Upper lobe of right lung (tissue), 1 donor: Measurements from ENCODE around the gene OPCML. TPM values are rescaled to one million over a fixed set of nuclear protein-coding genes. Genes with fewer than 3 reads are reported as not detected.

Source experiments
- ATAC-seq: fragments of 200-7000 bp; cut with Tn5 transposase; one replicate; pipeline ENCODE4 v1.9.1; 2020; ENCODE audit warnings: mild to moderate bottlenecking, moderate library complexity
- DNase-seq: peaks from one replicate; pipeline ENCODE4 v3.0.0-alpha.2; 2020
- H3K27ac ChIP-seq: fragments of 200-600 bp; one replicate; pipeline ENCODE4 v1.8.0; 2022
- H3K27me3 ChIP-seq: fragments of 200-600 bp; one replicate; pipeline ENCODE4 v1.8.0; 2022; ENCODE audit warnings: mild to moderate bottlenecking
- H3K36me3 ChIP-seq: fragments of 200-600 bp; one replicate; pipeline ENCODE4 v1.8.0; 2022
- H3K4me1 ChIP-seq: fragments of 200-600 bp; one replicate; pipeline ENCODE4 v1.8.0; 2022
- H3K4me3 ChIP-seq: fragments of 200-600 bp; one replicate; pipeline ENCODE4 v1.8.0; 2022; ENCODE audit warnings: mild to moderate bottlenecking
- H3K9me3 ChIP-seq: fragments of 200-600 bp; one replicate; pipeline ENCODE4 v1.8.0; 2022
- intact Hi-C: fragments of 100-400 bp; cut with DNase I; formaldehyde crosslinking; loops from one replicate; pipeline ENCODE4 v1.11.0; 2022
- total RNA-seq: library from RNA; stranded (reverse); fragmentation: NEBNext Ultra II Directional; extraction: Animal tissue kit (Norgen Biotek cat#: 25700); gene quantifications from one replicate; pipeline ENCODE4 v1.2.1, GENCODE V29; 2021
- TF ChIP-seq, protein P1 (sequence below): fragments of 200-600 bp; IDR thresholded peaks from one replicate; pipeline ENCODE4 v1.8.0; 2022; ENCODE audit warnings: antibody characterized with exemption
- donor health status: DM: no; HTN: yes; CAD: no; lungs with severe emphysema.

OPCML gene
- total RNA-seq, 1 donor from 2014 or later, result not detected

DNA sequence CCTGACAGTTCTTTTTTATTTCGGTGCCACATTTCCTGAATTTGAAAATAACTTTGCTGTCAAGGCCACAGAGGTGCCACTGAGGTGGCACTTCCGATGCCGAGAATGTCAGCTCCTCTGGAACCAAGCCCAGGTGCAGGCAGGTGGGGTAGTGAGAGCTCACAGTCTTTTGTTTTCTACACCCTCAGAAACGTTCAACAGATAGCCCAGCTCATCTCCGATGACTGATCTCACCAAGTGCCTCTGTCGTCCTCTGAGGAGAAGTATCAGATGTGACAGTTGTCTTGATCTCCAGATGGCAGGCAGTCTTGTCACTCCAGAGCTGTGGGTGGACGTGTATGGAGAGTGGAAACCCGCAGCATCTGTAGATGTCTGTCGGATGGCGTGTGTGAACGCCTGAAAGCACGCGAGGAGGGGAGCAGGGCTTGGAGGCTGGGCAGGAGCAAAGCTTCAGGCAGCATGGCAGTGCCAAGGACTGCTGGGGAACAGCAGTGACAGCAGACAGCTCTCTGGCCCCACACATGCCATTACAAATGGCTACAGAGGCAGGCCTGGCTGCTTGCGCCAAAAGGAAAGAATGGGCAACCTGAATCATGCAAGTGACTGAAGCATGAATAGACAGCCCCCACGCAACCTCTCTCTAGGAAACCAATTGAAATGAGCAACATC is 877.0 kb downstream of the OPCML start:
- H3K4me3 ChIP-seq, result no peak overlapping the region
- H3K9me3 ChIP-seq, result no peaks in the 10 kb centered on the region
- TF ChIP-seq, protein P1, sequence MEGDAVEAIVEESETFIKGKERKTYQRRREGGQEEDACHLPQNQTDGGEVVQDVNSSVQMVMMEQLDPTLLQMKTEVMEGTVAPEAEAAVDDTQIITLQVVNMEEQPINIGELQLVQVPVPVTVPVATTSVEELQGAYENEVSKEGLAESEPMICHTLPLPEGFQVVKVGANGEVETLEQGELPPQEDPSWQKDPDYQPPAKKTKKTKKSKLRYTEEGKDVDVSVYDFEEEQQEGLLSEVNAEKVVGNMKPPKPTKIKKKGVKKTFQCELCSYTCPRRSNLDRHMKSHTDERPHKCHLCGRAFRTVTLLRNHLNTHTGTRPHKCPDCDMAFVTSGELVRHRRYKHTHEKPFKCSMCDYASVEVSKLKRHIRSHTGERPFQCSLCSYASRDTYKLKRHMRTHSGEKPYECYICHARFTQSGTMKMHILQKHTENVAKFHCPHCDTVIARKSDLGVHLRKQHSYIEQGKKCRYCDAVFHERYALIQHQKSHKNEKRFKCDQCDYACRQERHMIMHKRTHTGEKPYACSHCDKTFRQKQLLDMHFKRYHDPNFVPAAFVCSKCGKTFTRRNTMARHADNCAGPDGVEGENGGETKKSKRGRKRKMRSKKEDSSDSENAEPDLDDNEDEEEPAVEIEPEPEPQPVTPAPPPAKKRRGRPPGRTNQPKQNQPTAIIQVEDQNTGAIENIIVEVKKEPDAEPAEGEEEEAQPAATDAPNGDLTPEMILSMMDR, result no peak
- H3K27me3 ChIP-seq, result no peaks in the 10 kb centered on the region
- H3K27ac ChIP-seq, result no peak overlapping the region
- no peak for DNase-seq
- no peaks in the 10 kb centered on the region for H3K4me1 ChIP-seq
- no peak for ATAC-seq
- no peaks in the 10 kb centered on the region for H3K36me3 ChIP-seq
- intact Hi-C loops, result no loop called here

GRCh38 chr11:132653237-132653636 is 879.1 kb downstream of the OPCML start:
- intact Hi-C loops, result no loop called here
- H3K27me3 ChIP-seq, result no peaks in the 10 kb centered on the region
- DNase-seq (no peak), ATAC-seq (no peak)
- no peak overlapping the region for H3K4me3 ChIP-seq
- no peaks in the 10 kb centered on the region for H3K9me3 ChIP-seq
- H3K36me3 ChIP-seq, result no peaks in the 10 kb centered on the region
- no peak overlapping the region for H3K27ac ChIP-seq
- TF ChIP-seq, protein P1, result no peak
- no peaks in the 10 kb centered on the region for H3K4me1 ChIP-seq

GRCh38 chr11:132650969-132651720 is 881.2 kb downstream of the OPCML start:
- no peaks in the 10 kb centered on the region for H3K4me1 ChIP-seq
- no peaks in the 10 kb centered on the region for H3K9me3 ChIP-seq
- intact Hi-C loops, result no loop called here
- no peaks in the 10 kb centered on the region for H3K27me3 ChIP-seq
- TF ChIP-seq, protein P1, result no peak
- DNase-seq (no peak), ATAC-seq (peak; percentile 86)
- H3K36me3 ChIP-seq, result no peaks in the 10 kb centered on the region
- H3K27ac ChIP-seq, result no peak overlapping the region
- no peak overlapping the region for H3K4me3 ChIP-seq

DNA sequence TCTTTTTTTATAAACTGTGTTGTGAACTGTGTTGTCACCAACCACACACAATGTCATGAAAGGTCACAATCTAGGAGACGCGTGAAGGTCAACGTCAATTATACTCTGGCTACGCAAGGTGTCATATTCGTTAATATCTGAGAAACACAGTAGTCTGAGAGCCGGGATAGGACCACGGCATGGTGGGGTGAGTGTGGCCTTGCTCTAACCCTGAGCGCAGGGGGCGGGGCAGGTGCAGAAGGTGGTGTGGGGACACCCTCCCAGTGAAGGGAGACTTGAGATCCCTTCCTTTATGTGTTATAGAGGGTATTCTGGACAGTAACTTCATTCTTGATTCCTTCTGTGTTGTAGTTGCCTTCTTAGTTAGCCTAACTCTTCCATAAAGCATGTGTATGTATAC is 883.0 kb downstream of the OPCML start:
- TF ChIP-seq, protein P1, result no peak
- DNase-seq (no peak), ATAC-seq (no peak)
- H3K27ac ChIP-seq, result no peak overlapping the region
- H3K27me3 ChIP-seq, result no peaks in the 10 kb centered on the region
- no peaks in the 10 kb centered on the region for H3K9me3 ChIP-seq
- H3K4me3 ChIP-seq, result no peak overlapping the region
- H3K36me3 ChIP-seq, result no peaks in the 10 kb centered on the region
- no peaks in the 10 kb centered on the region for H3K4me1 ChIP-seq
- intact Hi-C loops, result no loop called here

DNA sequence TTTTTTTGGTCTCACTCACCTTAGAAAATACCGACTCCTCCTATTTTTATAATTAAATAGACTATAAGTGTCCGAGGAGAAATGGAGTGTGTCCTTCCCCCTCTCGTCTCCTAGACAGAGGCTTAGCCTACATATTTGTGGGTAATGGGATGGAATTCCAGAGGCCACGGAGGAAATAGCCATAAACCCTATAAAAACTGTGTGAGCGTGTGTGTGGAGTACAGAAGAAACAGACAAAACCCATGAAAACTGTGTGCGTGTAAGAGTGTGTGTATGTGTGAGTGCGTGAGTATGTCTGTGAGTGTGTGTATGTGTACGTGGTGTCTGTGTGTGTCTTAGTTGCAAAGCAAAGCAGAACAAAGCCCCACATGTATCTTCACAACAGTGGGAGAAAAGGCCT is 883.5 kb downstream of the OPCML start:
- no peaks in the 10 kb centered on the region for H3K9me3 ChIP-seq
- no peak overlapping the region for H3K27ac ChIP-seq
- DNase-seq (no peak), ATAC-seq (no peak)
- intact Hi-C loops, result no loop called here
- no peaks in the 10 kb centered on the region for H3K4me1 ChIP-seq
- H3K27me3 ChIP-seq, result no peaks in the 10 kb centered on the region
- H3K36me3 ChIP-seq, result no peaks in the 10 kb centered on the region
- H3K4me3 ChIP-seq, result no peak overlapping the region
- TF ChIP-seq, protein P1, result no peak
